GM13977 (cell line): ENCODE measurements around the gene SRCIN1.
A peak's percentile ranks its signal among the peaks of the same experiment; 100 is the strongest.

Source experiments
- DNase-seq: peaks from one replicate; pipeline ENCODE4 v3.0.0; 2012; ENCODE audit warnings: low spot score
- in situ Hi-C: fragments of 300-500 bp; cut with MboI; formaldehyde crosslinking; loops from one replicate; pipeline ENCODE4 v1.12.0; 2022; ENCODE audit warnings: low sequenced_read_pairs, low pct_unique_long_range_greater_than_20kb, mixed read lengths, inconsistent platforms; ENCODE audit not compliant: unreplicated experiment
- TF ChIP-seq, protein P1 (sequence below): IDR thresholded peaks from 2 replicates; pipeline ENCODE4 v1.5.1; 2012; ENCODE audit warnings: mild to moderate bottlenecking, control low read depth; ENCODE audit not compliant: insufficient read depth; ENCODE audit errors: extremely low read depth, missing control alignments

Gene SRCIN1

DNA sequence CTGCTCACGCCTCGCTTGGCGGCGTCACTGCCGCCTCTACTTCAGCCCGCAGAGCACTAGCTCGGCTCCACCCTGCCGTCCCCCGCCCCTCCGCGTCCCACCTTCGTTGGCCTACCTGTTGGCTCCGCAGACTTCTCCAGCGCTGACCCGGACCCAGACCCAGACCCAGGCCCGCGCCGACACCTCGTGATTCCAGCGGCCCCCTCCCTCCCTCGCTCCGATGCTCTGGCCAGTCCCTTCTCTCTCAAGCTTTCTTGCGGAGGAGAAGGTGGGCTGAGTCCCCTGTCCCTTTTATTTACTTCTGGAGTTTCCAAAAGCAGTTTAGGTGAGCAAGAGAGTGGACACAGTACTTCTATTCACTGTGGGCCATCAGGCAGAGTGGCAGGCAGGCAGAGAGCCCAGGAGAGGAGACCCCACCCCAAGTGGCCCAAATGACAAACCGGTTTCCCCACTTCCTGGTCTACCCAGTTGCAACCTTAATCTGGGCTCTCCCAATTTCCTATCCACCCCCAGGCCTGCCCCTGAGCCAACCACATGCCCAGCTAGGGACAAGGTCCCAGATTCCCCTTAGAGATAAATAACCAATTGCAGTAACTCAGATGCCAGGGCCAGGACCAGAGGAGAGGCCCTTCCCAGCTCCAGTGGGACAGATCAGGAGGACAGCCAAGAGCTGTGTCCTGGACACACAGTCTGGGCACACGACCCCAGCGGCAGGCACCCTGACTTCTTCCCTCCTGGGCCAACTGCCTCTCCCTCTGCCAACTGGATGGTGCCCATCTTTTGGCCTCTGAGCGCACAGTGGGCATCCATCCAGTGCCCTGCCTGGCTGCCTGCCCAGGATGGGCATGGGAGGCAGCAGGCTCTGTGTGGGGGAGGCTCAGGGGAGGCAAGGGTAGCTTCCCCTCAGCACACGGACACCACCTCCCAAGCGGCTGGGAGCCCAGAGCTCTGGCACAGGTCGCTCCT is 1.2 kb upstream of the SRCIN1 start:
- TF ChIP-seq, protein P1, sequence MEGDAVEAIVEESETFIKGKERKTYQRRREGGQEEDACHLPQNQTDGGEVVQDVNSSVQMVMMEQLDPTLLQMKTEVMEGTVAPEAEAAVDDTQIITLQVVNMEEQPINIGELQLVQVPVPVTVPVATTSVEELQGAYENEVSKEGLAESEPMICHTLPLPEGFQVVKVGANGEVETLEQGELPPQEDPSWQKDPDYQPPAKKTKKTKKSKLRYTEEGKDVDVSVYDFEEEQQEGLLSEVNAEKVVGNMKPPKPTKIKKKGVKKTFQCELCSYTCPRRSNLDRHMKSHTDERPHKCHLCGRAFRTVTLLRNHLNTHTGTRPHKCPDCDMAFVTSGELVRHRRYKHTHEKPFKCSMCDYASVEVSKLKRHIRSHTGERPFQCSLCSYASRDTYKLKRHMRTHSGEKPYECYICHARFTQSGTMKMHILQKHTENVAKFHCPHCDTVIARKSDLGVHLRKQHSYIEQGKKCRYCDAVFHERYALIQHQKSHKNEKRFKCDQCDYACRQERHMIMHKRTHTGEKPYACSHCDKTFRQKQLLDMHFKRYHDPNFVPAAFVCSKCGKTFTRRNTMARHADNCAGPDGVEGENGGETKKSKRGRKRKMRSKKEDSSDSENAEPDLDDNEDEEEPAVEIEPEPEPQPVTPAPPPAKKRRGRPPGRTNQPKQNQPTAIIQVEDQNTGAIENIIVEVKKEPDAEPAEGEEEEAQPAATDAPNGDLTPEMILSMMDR = no peak
- in situ Hi-C loops = no loop called here
- DNase-seq = no peak

DNA sequence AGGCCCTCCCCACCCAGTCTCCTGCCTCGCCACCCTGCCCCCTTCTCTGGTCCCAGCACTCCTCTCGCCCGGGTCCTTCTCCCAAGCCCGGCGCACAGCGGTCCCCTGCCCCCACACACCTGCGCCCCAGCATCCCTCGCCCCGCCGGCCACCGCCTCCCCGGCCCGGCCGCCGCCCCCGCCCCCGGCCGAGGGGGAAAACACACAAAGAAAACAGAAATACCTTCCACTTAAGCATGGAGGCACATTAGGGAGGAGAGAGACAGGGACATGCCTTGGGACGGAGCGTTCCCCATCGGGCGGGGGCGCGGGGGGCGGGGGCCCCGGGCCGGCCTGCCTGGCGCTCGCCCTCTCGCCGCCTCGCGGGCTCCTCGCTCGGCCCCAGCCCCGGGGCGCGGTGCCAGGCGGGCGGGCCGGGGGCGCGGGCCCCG is 326 bp downstream of the SRCIN1 start:
- TF ChIP-seq, protein P1 = no peak
- peak; percentile 72 for DNase-seq
- in situ Hi-C loops = no loop called here

GRCh38 chr17:38604479-38605403 is 1.0 kb downstream of the SRCIN1 start:
- TF ChIP-seq, protein P1 = peak; percentile 29
- in situ Hi-C loops = no loop called here
- DNase-seq = peak; percentile 70

DNA sequence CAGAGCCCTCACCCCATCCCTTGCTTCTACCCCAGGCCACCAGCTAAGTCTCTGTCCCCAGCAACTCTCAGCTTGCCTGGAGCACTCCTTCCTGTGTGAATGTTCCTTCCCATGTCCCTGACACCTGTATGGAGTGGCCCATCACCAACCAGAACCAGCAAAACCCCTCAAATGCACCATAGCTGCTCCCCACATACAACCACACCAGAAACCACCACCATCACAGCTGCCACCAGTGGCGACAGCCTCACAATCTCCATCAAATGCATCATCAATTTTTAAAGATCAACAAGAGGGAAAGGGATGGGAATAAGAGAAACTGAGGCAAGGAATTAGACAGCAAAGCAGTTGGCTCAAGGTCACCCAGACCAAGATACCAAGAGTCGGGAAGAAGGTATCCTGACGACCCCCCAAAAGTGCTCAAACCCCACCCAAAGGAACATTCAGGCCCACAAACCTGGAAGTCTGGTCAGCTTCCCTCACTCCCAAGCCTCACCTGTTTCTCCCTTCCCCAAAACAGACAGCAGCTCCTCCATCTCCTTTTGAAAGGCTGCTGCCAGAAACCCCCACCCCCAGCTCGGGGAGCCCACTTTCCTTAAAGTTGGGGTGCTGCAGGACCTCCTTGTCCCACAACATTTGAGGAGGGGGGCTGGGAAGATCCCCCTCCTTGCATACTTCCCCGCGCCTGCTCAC is 1.8 kb downstream of the SRCIN1 start:
- TF ChIP-seq, protein P1 = no peak
- DNase-seq = no peak
- in situ Hi-C loops = no loop called here

GRCh38 chr17:38602956-38603785 is 2.6 kb downstream of the SRCIN1 start:
- no peak for DNase-seq
- TF ChIP-seq, protein P1 = no peak
- in situ Hi-C loops = no loop called here
